ENCODE data around the gene SQSTM1.

DNA sequence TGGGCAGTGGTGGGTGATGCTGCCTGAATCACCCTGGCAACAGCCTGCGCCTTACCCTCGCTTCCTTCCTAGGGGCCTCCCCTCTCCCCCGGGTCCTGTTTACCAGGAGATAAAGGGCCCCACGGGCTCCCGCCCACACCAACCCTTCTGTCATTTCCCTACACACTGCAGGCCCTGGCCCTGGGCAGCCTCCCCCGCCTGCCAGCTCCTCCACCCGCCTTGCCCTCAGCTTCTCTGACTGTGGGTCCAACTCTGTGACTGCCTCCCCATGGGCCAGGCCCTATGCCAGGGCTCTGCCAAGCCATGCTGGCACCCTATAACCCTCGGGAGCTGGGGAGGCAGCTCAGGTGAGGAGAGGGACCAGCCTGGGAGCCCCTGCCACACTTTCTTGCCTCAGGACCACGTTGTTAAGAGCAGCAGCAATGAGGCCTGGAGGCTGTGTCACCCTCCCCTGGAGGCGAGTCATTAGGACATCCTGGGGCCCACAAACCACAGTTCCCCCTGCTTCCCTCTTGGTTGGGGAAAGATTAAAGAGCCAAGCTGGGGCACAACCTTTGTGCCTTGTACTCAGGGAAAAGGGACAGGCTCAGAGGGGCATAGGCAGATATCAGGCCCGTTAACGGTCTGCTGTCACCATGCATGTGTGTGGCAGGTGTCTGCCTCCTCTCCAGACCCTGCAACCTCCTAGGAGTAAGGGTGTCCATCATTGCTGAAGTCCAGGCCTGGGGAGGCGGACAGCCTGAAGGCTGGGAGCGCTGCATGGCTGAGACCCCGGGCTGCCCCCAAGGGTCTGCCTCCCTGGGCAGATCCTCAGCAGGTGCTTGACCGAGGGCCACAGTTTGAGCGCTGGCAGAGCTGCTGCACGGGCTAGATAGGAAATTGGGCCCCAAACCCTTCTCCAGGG is 16.8 kb upstream of the SQSTM1 start:
- TF ChIP-seq, protein P1, sequence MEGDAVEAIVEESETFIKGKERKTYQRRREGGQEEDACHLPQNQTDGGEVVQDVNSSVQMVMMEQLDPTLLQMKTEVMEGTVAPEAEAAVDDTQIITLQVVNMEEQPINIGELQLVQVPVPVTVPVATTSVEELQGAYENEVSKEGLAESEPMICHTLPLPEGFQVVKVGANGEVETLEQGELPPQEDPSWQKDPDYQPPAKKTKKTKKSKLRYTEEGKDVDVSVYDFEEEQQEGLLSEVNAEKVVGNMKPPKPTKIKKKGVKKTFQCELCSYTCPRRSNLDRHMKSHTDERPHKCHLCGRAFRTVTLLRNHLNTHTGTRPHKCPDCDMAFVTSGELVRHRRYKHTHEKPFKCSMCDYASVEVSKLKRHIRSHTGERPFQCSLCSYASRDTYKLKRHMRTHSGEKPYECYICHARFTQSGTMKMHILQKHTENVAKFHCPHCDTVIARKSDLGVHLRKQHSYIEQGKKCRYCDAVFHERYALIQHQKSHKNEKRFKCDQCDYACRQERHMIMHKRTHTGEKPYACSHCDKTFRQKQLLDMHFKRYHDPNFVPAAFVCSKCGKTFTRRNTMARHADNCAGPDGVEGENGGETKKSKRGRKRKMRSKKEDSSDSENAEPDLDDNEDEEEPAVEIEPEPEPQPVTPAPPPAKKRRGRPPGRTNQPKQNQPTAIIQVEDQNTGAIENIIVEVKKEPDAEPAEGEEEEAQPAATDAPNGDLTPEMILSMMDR (IDR thresholded peaks at IDR 0.05): no peak
- TF ChIP-seq POLR2A (IDR thresholded peaks at IDR 0.05): no peak

Data from esophagus squamous epithelium (tissue), 4 donors.